GM21381 (cell line): ENCODE results near the gene HSF2BP.
"Not testable (repeated sequence)": the region's sequence is repeated elsewhere in the genome, so short reads cannot be mapped to it uniquely, and the experiment has no call there.

Experiments
- ATAC-seq: cut with Tn5 transposase; IDR thresholded peaks from one replicate; pipeline ENCODE4 v1.9.1; 2021; ENCODE audit warnings: mild to moderate bottlenecking, moderate library complexity; ENCODE audit not compliant: unreplicated experiment

The HSF2BP gene

DNA sequence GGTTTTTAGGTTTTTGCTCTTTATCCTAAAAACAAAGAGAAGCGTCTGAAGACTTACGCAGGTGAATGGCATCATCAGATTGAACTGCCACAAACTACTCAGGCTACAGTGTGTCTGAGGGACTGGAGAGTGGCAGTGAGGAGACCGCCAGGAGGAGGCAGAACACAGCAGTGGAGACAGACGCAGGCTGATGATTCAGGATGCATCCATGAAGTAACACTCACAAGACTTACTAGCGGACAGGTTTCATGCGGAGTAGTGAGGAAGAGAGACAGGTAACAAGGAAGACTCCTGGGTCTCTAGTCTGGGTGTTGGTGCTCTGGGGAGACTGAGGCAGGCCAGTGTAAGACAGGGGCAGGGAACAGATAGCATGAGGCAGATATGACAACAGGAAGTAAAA, 5.7 kb downstream of the HSF2BP start:
- no peak for ATAC-seq

DNA sequence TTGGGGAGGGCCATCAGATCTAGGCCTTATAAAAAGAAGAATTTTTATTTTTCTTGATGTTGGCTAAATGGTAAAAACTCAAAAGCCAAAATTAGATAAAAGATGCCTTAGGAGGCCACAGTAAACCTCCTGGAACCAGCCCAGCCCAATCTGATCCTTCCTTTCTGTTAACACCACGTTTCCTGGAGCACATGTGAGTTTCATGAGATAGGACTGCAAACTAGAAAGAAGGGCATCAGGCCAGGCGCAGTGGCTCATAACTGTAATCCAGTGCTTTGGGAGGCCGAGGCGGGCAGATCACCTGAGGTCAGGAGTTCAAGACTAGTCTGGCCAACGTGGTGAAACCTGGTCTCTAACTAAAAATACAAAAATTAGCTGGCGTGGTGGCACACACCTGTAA, 6.7 kb downstream of the HSF2BP start:
- ATAC-seq: no peak

DNA sequence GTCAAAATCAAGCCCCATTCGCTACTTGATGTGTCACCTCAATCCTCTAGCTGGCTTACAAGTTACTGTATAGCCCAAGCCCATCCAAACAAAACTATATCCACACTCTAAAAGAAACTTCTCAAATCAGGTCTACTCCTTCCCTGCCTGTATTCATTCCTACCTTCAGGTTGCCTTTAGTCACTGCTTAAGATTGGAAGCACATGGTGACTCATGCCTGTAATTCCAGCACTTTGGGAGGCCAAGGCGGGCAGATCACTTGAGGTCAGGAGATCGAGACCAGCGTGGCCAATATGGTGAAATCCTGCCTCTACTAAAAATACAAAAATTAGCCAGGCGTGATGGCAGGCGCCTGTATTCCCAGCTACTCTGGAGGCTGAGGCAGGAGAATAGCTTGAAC, 7.4 kb downstream of the HSF2BP start:
- ATAC-seq: not testable (repeated sequence)

DNA sequence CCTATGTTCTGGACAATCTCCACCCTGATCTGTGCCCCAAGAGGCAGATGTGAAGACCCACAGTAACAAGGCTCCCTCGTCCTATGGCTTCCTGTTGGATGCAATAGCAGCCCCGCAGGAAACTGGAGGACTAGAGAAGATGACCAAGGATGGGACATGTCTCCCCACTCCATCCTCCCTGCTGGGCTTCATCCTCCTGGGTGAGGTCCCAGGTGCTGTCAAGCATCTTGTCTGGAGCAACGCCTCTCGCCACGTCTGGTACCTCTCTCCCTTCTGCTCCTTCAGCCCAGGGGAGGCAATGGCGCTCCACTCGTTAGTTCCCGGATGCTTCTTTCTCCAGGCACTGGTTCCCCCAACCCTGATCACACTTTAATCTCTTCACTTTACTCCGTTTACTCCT, 11.1 kb downstream of the HSF2BP start:
- ATAC-seq: no peak

- no peak for ATAC-seq
Observed at GRCh38 chr21:43646550-43647260, 12.6 kb downstream of the HSF2BP start.

DNA sequence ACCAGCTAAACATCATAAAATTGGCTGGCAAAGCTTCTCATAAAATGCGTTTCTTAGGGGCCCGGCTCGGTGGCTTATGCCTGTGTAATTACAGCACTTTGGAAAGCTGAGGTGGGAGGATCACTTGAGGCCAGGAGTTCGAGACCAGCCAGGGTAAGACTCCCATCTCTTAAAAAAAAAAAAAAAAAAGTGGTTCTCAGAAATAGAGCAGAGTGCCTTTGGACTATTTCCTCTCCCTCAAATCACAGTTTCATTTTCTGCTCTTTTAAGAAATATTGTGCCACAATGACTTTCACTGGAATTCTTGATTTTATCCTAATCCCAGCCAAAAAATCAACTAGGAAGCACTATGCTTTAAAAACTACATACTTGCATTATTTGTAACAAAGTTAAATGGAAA, 13.3 kb downstream of the HSF2BP start:
- ATAC-seq: no peak

GRCh38 chr21:43645136-43645891, 14.0 kb downstream of the HSF2BP start:
- no peak for ATAC-seq

- no peak for ATAC-seq
Observed at GRCh38 chr21:43644609-43645008, 14.7 kb downstream of the HSF2BP start.

- ATAC-seq: no peak
Observed at GRCh38 chr21:43644071-43644470, 15.2 kb downstream of the HSF2BP start.

DNA sequence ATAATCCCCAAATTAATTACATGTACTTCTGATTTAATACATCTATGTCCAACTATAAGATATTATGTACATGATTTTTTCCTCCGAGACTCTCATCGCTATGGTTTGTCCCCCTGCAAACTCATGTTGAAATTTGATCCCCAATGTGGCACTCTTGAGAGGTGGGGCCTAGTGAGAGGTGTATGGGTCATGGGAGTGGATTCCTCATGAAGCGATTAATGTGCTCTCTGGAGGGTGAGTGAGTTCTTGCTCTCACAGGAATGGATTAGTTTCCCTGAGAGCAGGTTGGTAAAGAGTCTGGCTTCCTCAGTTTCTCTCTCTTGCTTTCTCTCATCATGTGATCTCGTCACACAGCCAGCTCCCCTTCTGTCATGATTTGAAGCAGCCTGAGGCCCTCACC, 16.1 kb downstream of the HSF2BP start:
- no peak for ATAC-seq

- no peak for ATAC-seq
Observed at GRCh38 chr21:43640400-43640799, 18.9 kb downstream of the HSF2BP start.

- no peak for ATAC-seq
Observed at GRCh38 chr21:43639470-43640353, 19.6 kb downstream of the HSF2BP start.

GRCh38 chr21:43637530-43638158, 21.6 kb downstream of the HSF2BP start:
- ATAC-seq: no peak

DNA sequence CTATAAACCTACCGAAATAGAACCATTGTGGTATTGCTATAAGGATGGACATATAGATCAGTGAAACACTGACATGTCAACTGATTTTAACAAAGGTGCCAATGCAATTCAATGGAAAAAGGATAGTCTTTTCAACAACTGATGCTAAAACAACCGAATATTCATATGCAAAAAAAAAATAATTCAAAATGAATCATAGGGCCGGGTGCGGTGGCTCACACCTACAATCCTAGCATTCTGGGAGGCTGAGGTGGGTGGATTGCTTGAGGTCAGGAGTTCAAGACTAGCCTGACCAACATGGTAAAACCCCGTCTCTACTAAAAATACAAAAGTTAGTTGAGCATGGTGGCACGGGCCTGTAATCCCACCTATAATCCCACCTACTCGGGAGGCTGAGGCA, 23.9 kb downstream of the HSF2BP start:
- ATAC-seq: no peak

DNA sequence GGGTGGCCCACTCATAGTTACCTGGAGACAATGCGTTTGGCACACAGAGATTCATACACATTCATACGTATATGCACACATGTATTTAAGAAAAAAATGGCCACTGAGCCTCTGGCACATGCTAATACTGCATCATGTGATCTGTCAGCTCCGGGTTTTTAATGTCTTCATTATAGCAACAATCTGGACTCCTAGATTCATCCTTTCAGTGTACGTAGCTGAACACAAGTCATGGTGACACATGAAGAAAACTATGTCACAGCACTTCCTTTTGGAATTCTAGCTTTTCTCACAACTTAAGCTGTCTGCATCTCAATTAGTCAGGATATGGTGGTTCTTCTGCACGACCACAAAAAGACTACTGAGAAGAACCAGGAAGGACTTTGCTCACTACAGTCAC, 24.7 kb downstream of the HSF2BP start:
- ATAC-seq: no peak

- no peak for ATAC-seq
Observed at GRCh38 chr21:43632373-43632905, 26.8 kb downstream of the HSF2BP start.

- ATAC-seq: no peak
Observed at GRCh38 chr21:43631411-43632107, 27.7 kb downstream of the HSF2BP start.

DNA sequence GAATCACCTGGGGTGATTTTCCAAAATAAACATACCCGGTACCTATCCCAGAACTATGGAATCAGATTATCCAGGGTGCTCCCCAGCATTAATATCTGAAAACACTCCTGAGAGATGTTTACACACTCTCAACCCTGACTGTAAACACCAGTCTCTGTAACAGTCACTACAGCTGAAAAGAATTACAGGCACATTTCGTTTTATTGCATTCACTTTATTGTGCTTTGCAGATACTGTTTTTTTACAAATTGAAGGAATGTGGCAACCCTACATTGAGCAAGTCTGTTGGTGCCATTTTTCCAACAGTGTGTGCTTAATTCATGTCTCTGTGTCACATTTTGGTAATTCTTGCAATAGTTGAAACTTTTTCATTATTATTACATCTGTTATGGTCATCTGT, 31.8 kb downstream of the HSF2BP start:
- no peak for ATAC-seq

GRCh38 chr21:43626390-43626789, 32.9 kb downstream of the HSF2BP start:
- ATAC-seq: no peak

DNA sequence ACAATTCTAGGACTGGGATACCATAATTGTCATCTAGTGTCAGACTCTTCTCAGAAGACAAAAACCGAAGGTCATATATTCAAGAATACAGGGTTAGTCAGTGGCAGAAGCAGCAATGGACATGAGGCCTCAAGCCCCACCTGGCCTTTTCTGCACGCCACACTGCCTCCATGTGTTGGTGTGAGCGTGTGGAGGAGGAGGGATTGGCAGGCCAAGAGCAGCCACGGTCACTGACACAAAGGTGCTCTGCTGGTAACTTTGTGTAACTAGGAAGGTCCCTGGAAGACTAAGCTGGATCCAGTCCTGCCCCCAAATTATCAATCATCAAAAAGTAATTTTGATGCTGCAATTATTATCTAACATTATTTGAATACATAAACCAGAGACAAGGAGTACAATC, 34.9 kb downstream of the HSF2BP start:
- no peak for ATAC-seq
